NAMALWA (cell line): ENCODE measurements around the gene RNF11.

Experiments
- DNase-seq: peaks from one replicate; pipeline ENCODE4 v3.0.0-alpha.2; 2015; ENCODE audit warnings: low spot score

The RNF11 gene

GRCh38 chr1:51265618-51266017 is 29.5 kb downstream of the RNF11 start:
- no peak for DNase-seq

- no peak for DNase-seq
Observed at GRCh38 chr1:51266181-51266580, 30.1 kb downstream of the RNF11 start.

GRCh38 chr1:51266791-51267190 is 30.7 kb downstream of the RNF11 start:
- DNase-seq = no peak

GRCh38 chr1:51268634-51269033 is 32.6 kb downstream of the RNF11 start:
- DNase-seq = no peak

- DNase-seq = no peak
Observed at GRCh38 chr1:51270751-51271150, 34.7 kb downstream of the RNF11 start.

GRCh38 chr1:51272916-51273315 is 36.8 kb downstream of the RNF11 start:
- DNase-seq = no peak

GRCh38 chr1:51274676-51275075 is 38.6 kb downstream of the RNF11 start:
- DNase-seq = no peak

- DNase-seq = no peak
Observed at GRCh38 chr1:51276286-51276685, 40.2 kb downstream of the RNF11 start.

- no peak for DNase-seq
Observed at GRCh38 chr1:51280321-51280978, 44.4 kb downstream of the RNF11 start.

- DNase-seq = no peak
Observed at GRCh38 chr1:51281807-51282206, 45.7 kb downstream of the RNF11 start.

GRCh38 chr1:51282605-51283004 is 46.5 kb downstream of the RNF11 start:
- no peak for DNase-seq

- no peak for DNase-seq
Observed at GRCh38 chr1:51283979-51284378, 47.9 kb downstream of the RNF11 start.

- no peak for DNase-seq
Observed at GRCh38 chr1:51284487-51284954, 48.4 kb downstream of the RNF11 start.

GRCh38 chr1:51285055-51285454 is 49.0 kb downstream of the RNF11 start:
- DNase-seq = no peak

GRCh38 chr1:51287966-51288365 is 51.9 kb downstream of the RNF11 start:
- DNase-seq = no peak

- no peak for DNase-seq
Observed at GRCh38 chr1:51288578-51288977, 52.5 kb downstream of the RNF11 start.

GRCh38 chr1:51289676-51290488 is 53.8 kb downstream of the RNF11 start:
- no peak for DNase-seq

GRCh38 chr1:51290489-51290847 is 54.4 kb downstream of the RNF11 start:
- DNase-seq = no peak

- no peak for DNase-seq
Observed at GRCh38 chr1:51293898-51294515, 57.9 kb downstream of the RNF11 start.

- no peak for DNase-seq
Observed at GRCh38 chr1:51294566-51295184, 58.6 kb downstream of the RNF11 start.

GRCh38 chr1:51295926-51296325 is 59.9 kb downstream of the RNF11 start:
- DNase-seq = no peak
